Tongue (tissue), 2 donors: ENCODE results near the gene SLC35A1. TPM values are rescaled to one million over a fixed set of nuclear protein-coding genes. Genes with fewer than 3 reads are reported as not detected.
"Not testable (repeated sequence)": the region's sequence is repeated elsewhere in the genome, so short reads cannot be mapped to it uniquely, and the experiment has no call there.

ENCODE experiments used
- DNase-seq: peaks from one replicate; pipeline ENCODE4 v3.0.0-alpha.2; 2015
- total RNA-seq: library from RNA; depleted of rRNA; stranded (reverse); fragments of >200 nt; gene quantifications from one replicate; pipeline ENCODE4 v1.2.3, GENCODE V29; 2014

SLC35A1 gene
- total RNA-seq: 21.8 TPM

- DNase-seq: peak; percentile 92
Observed at GRCh38 chr6:87472525-87473418, at the start of gene SLC35A1. SLC35A1 (plus strand) TSS chr6:87472974; CDS start chr6:87473004, 30 bp downstream.

DNA sequence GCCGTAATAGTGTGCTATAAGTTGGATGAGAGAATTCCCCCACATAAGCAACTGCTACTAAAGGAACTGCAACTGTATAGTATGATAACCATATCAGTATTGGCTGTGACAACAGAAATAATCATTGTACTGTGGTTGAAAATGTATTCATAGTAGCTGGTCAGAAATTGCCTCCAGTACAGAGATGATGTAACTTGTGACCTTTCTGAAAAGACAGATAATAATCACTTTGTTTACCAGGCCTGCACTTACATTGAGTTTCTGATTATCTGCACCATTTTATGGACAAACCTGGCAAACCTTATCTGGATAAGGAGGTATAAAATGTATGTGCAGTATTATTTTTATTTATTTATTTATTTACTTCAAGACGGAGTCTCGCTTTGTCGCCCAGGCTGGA is 46.0 kb upstream of the SLC35A1 start:
- DNase-seq: no peak

DNA sequence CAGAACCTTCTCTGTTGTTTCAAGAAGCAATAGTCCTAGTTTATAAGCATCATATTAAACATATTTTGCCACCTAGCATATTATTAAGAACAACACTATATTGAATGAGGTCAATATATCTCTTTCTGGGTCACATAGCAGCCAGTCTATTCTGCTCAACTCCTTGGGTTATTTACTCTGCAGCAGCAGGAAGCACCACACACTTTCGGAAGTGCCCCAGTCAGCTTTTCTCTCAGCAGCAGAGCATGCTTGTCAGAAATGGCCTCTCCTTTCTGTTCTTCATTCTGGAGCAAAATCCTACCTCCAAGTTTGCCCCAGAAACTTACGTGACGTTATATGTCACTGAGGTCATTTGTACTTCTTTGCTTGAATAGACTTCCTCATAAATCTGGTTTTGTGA is 42.3 kb upstream of the SLC35A1 start:
- no peak for DNase-seq

GRCh38 chr6:87431263-87431662 is 41.5 kb upstream of the SLC35A1 start:
- no peak for DNase-seq

DNA sequence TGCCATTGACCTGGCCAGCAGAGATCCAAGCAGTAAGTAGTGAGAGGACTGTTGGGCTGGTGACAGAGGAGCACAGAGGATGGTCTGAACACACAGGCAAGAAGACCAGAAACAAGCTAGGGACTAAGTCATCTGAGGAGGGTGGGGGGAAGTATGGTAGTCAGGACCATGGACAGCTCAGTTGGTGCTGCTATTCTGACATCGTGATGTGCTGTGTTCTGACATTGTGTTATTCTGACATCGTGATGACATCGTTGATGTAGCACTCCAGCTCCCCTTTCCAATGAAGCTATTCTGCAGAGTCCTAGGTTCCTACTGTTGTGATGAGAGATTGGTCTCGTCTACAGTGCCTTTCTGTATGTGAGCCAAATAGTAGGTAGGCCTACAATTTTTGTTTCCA is 36.3 kb upstream of the SLC35A1 start:
- peak; percentile 88 for DNase-seq

DNA sequence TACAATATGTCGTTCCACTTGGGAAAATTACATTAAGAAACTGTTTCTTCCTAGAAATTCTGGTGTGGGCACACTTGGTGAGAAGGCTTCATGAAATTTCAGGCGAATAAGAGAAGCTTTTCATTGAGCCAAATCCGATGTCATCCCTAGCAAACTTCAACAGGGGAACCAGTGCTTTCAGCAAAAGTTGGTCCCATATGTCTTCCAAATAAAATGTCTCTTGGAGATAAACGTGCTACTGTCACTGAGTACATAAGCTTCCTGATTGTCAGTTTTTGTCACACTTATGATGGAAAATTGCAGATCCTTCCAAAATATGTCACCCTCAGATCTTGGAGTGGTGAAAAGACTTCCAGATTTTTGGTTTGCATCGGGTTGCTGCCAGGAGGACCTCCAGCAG is 31.1 kb upstream of the SLC35A1 start:
- DNase-seq: no peak

DNA sequence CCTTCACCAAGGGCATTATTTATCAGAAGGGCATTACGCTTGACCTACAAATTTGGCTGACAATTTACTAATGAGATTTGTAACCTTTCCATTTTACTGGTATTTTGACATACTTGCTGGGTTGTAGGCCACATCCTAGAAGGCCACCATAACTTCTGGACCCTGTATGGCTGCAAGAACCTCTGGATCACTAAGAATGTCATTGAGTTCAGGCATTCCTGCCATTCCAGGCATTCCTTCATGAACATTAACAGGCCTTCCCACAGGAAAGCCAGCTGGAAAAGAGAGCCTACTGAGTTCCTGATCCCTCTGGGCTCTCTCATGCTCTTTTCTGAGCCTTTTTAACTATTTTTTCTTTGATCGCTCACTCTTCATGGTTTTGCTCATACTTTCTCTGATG is 28.4 kb upstream of the SLC35A1 start:
- no peak for DNase-seq

DNA sequence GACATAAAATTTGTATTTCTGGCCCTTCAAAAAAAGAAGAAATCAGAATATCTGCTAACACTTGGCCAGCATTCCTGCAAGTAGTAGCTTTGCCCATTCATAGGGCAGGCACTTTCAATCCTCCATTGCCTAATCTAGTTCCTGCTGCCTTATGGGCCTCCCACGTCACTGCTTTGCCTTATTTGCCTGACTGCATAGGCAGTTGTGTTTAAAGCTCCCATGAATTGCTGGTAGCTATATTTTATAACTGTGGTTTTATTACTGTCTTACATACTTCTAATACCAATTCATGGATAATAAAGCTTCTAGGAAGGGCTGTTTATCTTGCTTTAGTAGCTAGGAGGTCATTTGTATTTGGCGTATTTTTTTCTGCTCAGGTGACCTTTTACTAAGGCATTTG is 7.7 kb upstream of the SLC35A1 start:
- no peak for DNase-seq

GRCh38 chr6:87473419-87473903 is 687 bp downstream of the SLC35A1 start:
- no peak for DNase-seq

- no peak for DNase-seq
Observed at GRCh38 chr6:87481931-87482330, 9.2 kb downstream of the SLC35A1 start.

DNA sequence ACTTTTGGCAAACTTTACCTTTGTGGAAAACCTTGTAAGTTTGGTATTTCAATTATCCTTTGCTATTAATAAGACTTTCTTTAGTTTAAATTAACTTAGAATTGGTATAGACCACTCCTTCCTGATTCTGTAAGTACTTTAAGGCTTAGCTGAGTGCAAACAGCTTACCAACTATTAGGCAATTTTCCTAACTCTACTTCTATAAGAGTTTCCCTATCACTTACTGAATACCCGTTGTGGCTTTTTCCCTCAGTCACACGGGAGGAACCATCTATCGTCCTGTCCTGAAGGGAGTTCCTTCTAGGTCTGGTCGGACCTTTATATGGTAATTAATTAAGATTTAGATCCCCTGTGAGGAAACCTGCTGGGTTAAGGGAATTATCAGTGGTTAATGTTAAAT is 9.6 kb downstream of the SLC35A1 start:
- DNase-seq: no peak

DNA sequence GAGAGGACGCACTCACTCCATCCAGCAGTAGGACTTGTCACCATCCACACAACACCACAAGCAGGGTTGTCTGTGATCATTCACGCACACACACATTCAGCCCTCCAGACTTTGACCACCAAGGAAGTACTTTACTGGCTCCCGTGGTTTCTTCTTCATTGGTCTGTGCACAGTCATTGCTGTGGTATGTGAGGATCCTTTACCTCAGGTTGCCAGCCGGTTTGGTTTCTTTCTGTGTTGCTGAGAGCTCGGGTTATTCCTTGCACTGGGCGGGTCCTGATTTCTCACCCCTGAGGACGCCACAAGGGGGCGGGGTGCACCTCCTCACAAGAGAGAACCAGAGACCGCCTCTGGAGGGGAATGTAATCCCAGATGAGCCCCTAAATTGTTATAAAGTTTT is 11.2 kb downstream of the SLC35A1 start:
- DNase-seq: peak; percentile 9

- DNase-seq: no peak
Observed at GRCh38 chr6:87484491-87484890, 11.7 kb downstream of the SLC35A1 start.

DNA sequence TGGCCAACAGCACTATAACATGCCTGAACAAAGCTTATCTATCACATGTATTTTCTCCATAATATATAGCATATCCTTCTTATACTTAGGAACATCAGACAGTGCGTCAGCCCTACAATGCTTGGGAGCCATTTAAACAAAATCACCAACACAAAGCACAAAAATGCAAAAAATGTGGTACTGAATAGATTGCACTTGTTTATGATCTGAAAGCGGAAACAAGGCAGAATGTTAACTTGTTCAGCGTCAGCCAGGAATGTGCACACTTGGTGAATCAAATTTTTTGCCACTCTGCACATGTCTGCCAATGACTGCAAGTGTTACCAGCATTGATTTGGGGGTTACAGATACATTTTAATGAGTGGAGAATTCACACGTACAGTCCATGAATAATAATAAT is 14.8 kb downstream of the SLC35A1 start:
- no peak for DNase-seq

GRCh38 chr6:87489326-87489725 is 16.6 kb downstream of the SLC35A1 start:
- DNase-seq: not testable (repeated sequence)

- no peak for DNase-seq
Observed at GRCh38 chr6:87494761-87495422, 22.1 kb downstream of the SLC35A1 start.

- DNase-seq: no peak
Observed at GRCh38 chr6:87498048-87498447, 25.3 kb downstream of the SLC35A1 start.

DNA sequence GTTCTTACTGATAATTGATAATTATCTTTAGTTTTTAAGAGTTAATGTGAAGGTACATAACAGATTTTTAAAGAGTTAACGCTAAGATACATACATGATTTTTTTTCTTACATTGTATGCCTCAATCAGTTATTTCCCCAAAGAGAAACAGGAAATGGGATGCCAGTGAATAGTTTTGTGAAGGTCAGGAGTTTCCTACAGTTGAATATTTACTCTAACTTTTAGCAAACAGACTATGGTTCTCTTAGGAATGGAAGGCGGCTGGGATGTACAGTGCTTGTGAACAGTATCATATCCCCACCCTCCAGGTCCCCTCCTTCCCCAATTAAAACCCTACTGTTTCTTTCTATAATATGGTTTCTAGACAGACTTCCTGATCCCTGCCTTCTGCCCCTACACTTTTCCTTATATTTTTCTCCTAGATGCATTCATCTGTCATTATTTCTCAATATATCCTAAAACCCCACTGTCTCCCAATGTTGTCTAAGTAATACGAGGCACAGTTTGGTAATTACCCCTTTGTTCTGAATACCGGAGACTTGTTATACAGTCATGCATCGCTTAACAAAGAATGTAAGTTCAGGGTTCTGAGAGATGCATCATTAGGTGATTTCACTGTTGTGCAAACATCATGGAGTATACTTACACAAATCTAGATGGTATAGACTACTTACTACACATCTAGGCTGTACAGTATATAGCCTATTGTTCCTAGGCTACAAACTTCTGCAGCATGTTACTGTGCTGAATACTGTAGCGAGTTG is 29.2 kb downstream of the SLC35A1 start:
- no peak for DNase-seq

DNA sequence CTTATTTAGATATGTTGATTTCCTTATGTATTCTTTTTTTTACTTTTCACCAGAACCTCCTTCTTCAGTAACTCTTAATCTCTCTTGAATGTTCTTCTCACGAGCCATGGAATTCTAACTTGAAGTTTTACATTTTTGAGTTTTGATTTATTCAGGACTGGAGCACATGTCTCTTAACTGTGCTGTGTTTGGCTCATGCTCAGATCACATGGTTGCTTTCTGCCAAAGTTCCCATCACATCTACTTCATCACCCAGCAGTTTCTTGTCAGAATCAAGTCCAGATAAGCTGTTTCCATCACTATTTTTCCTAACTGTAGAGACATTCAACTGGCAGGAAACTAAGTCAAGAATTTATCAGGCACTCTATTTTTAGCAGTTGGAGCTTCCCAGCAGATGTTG is 31.7 kb downstream of the SLC35A1 start:
- no peak for DNase-seq

DNA sequence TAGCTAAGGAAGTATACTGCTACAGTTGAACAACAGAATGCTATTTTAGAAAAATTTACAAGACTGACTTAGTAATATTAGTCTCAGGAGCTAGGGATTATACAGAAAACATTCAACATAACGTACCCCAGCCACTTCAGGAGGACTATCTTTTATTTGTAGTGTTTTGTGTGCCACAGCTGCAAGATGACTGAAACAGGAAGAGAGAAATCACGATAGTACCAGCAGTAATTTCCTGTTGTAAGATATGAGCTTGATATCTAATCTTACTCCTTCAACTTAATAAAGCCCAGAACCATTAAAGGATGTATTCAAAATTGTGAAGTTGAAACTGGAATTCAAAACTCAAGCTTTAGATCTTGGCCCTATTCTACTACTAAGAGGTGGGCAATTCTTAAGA is 42.1 kb downstream of the SLC35A1 start:
- DNase-seq: no peak

GRCh38 chr6:87518453-87518852 is 45.7 kb downstream of the SLC35A1 start:
- DNase-seq: no peak

GRCh38 chr6:87522686-87523085 is 49.9 kb downstream of the SLC35A1 start:
- peak; percentile 34 for DNase-seq

DNA sequence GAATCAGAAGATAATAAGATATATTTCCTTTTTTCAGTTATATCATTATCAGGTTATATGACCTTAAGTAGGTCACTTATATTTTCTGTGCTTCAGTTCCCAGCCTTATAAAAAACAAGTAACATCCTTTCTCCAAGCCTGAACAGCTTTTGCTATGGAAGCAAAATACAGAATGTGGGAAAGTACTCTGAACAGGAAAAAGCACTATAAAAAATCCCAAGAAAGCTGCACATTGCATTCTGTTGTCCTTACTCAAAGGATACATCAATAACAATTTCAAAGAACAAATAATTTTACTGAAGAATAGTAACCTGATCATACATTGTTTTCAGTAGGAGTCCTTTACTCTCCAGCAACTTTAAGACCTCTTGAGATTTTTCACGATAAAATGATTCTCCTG is 56.4 kb downstream of the SLC35A1 start:
- no peak for DNase-seq
